ENCODE measurements around the gene CEP95.
"Not testable (repeated sequence)": the region's sequence is repeated elsewhere in the genome, so short reads cannot be mapped to it uniquely, and the experiment has no call there.

The CEP95 gene

GRCh38 chr17:64506576-64507412, at the start of gene CEP95:
TSS of gene CEP95 (plus strand) at chr17:64506977. CDS start at chr17:64507098, 121 bp downstream.
- no peaks in the 10 kb centered on the region for H3K27me3 ChIP-seq
- peak; percentile 97 to 98 for DNase-seq
- intact Hi-C loops (cut with DNase I; ENCODE audit: low total_unique reads): no loop called here
- H3K4me3 ChIP-seq: peak within 1 kb of the TSS; percentile 88 to 97
- peak within 1 kb of the TSS; percentile 99 to 100 for H3K27ac ChIP-seq
- H3K4me1 ChIP-seq: peaks cover 8 to 53% (median 42%) of the 10 kb centered on the region in 4 donors
- TF ChIP-seq CTCF (IDR thresholded peaks at IDR 0.05): no peak
- peaks cover 49 to 65% (median 49%) of the 10 kb centered on the region in 3 donors for H3K36me3 ChIP-seq
- no peaks in the 10 kb centered on the region for H3K9me3 ChIP-seq

GRCh38 chr17:64457156-64457555, 49.6 kb upstream of the CEP95 start:
- Histone ChIP-seq H3K27ac (no peak overlapping the region), H3K4me1 (no peaks in the 10 kb centered on the region), H3K36me3 (no peaks in the 10 kb centered on the region), H3K9me3 (no peaks in the 10 kb centered on the region), H3K27me3 (no peaks in the 10 kb centered on the region), H3K4me3 (no peak overlapping the region)
- intact Hi-C loops (cut with DNase I; ENCODE audit: low total_unique reads): no loop called here
- DNase-seq: no peak
- no peak for TF ChIP-seq CTCF (IDR thresholded peaks at IDR 0.05)

- Histone ChIP-seq H3K9me3 (no peaks in the 10 kb centered on the region), H3K36me3 (no peaks in the 10 kb centered on the region), H3K4me1 (no peaks in the 10 kb centered on the region), H3K27ac (no peak overlapping the region), H3K27me3 (no peaks in the 10 kb centered on the region), H3K4me3 (no peak overlapping the region)
- intact Hi-C loops (cut with DNase I; ENCODE audit: low total_unique reads): no loop called here
- no peak for TF ChIP-seq CTCF (IDR thresholded peaks at IDR 0.05)
- DNase-seq: no peak
These were observed 48.0 kb upstream of the CEP95 start for GRCh38 chr17:64458756-64459155.

GRCh38 chr17:64459284-64459747, 47.5 kb upstream of the CEP95 start:
- H3K36me3 ChIP-seq: no peaks in the 10 kb centered on the region
- H3K4me3 ChIP-seq: no peak overlapping the region
- H3K9me3 ChIP-seq: no peaks in the 10 kb centered on the region
- no peak overlapping the region for H3K27ac ChIP-seq
- H3K27me3 ChIP-seq: no peaks in the 10 kb centered on the region
- no peak for TF ChIP-seq CTCF (IDR thresholded peaks at IDR 0.05)
- no peak for DNase-seq
- intact Hi-C loops (cut with DNase I; ENCODE audit: low total_unique reads): no loop called here
- H3K4me1 ChIP-seq: no peaks in the 10 kb centered on the region

- intact Hi-C loops (cut with DNase I; ENCODE audit: low total_unique reads); H3K36me3 ChIP-seq; DNase-seq: not testable (repeated sequence)
These were observed 47.0 kb upstream of the CEP95 start for GRCh38 chr17:64459818-64460217.

GRCh38 chr17:64460955-64461354, 45.8 kb upstream of the CEP95 start:
- no peak for DNase-seq
- TF ChIP-seq CTCF (IDR thresholded peaks at IDR 0.05): no peak
- intact Hi-C loops (cut with DNase I; ENCODE audit: low total_unique reads): no loop called here
- Histone ChIP-seq H3K36me3 (no peaks in the 10 kb centered on the region), H3K27me3 (no peaks in the 10 kb centered on the region), H3K4me3 (no peak overlapping the region), H3K4me1 (no peaks in the 10 kb centered on the region), H3K9me3 (no peaks in the 10 kb centered on the region), H3K27ac (no peak overlapping the region)

More at GRCh38 chr17:64459818-64460217, 47.0 kb upstream of the CEP95 start:
- H3K4me1 ChIP-seq, H3K27ac ChIP-seq, H3K4me3 ChIP-seq, H3K27me3 ChIP-seq, H3K9me3 ChIP-seq: not testable (repeated sequence)

All from tibial artery (tissue), 4 donors.